ENCODE results near the gene SLC5A10. TPM values are rescaled to one million over a fixed set of nuclear protein-coding genes. Genes with fewer than 3 reads are reported as not detected.

Gene SLC5A10
- polyA plus RNA-seq, 1 experiment: 0.05 TPM

- POLR2A ChIA-PET: no interaction called here
- Histone ChIP-seq H3K36me3 (ENCODE audit: control insufficient read depth, insufficient read depth, low read length) (no peaks in the 10 kb centered on the region), H3K27me3 (ENCODE audit: control insufficient read depth, insufficient read depth, low read length) (no peaks in the 10 kb centered on the region), H3K4me3 (ENCODE audit: low read depth, low read length) (no peak overlapping the region)
- no peak for DNase-seq (ENCODE audit: low read depth)
- CTCF ChIA-PET: interaction anchor here (2.8 kb wide), 1 partner anchor 12 kb away, joined by 7 read pairs; no protein-coding TSS in a partner anchor
- no peak for TF ChIP-seq CTCF (IDR thresholded peaks at IDR 0.05; ENCODE audit: insufficient read depth, low read depth, low read length)
Measured at GRCh38 chr17:18957831-18958230, 5.9 kb downstream of the SLC5A10 start.

- TF ChIP-seq CTCF (IDR thresholded peaks at IDR 0.05; ENCODE audit: insufficient read depth, low read depth, low read length): no peak
- Histone ChIP-seq H3K27me3 (ENCODE audit: control insufficient read depth, insufficient read depth, low read length) (no peaks in the 10 kb centered on the region), H3K36me3 (ENCODE audit: control insufficient read depth, insufficient read depth, low read length) (no peaks in the 10 kb centered on the region), H3K4me3 (ENCODE audit: low read depth, low read length) (no peak overlapping the region)
- no peak for DNase-seq (ENCODE audit: low read depth)
- ChIA-PET POLR2A (no interaction called here), CTCF (interaction anchor here (2.8 kb wide), 1 partner anchor 11 kb away, joined by 7 read pairs; no protein-coding TSS in a partner anchor)
Measured at GRCh38 chr17:18958611-18959010, 6.6 kb downstream of the SLC5A10 start.

GRCh38 chr17:18959071-18959844 is 7.3 kb downstream of the SLC5A10 start:
- CTCF ChIA-PET: interaction anchor here (0.6 to 2.8 kb wide), 4 partner anchors 7 to 70 kb away, joined by 3 to 7 read pairs (median 4); partner anchors contain the start of gene SLC5A10
- DNase-seq (ENCODE audit: low read depth): no peak

DNA sequence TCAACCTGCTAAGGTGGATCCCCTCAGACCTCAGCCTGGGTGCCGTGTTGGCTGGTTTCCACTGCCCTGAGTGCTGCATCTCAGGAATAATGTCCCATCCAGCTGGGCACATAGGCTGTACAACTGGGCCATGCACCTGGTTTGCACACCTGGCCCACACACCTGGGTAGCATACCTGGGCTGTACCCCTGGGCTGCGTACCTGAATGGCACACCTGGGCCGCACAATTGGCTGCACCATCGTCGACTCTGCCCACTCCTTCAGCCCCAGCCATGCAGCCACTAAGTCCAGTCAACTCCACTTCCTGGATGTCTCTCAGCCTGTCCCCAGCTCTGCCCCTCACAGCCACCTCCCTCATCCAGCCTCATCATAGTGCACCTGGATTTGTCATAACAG is 7.9 kb downstream of the SLC5A10 start:
- no peak for DNase-seq (ENCODE audit: low read depth)
- POLR2A ChIA-PET: no interaction called here

More at GRCh38 chr17:18959071-18959844, 7.3 kb downstream of the SLC5A10 start:
- Histone ChIP-seq H3K4me3 (ENCODE audit: low read depth, low read length) (no peak overlapping the region), H3K36me3 (ENCODE audit: control insufficient read depth, insufficient read depth, low read length) (no peaks in the 10 kb centered on the region), H3K27me3 (ENCODE audit: control insufficient read depth, insufficient read depth, low read length) (no peaks in the 10 kb centered on the region)
- POLR2A ChIA-PET: no interaction called here
- TF ChIP-seq CTCF (IDR thresholded peaks at IDR 0.05; ENCODE audit: insufficient read depth, low read depth, low read length): no peak

More for the DNA sequence above, 7.9 kb downstream of the SLC5A10 start:
- CTCF ChIA-PET: interaction anchor here (0.6 to 2.8 kb wide), 8 partner anchors 8 to 101 kb away, joined by 3 to 13 read pairs (median 4); partner anchors contain the start of gene SLC5A10
- no peaks in the 10 kb centered on the region for H3K36me3 ChIP-seq (ENCODE audit: control insufficient read depth, insufficient read depth, low read length)
- TF ChIP-seq CTCF (IDR thresholded peaks at IDR 0.05; ENCODE audit: insufficient read depth, low read depth, low read length): no peak
- H3K4me3 ChIP-seq (ENCODE audit: low read depth, low read length): no peak overlapping the region
- H3K27me3 ChIP-seq (ENCODE audit: control insufficient read depth, insufficient read depth, low read length): no peaks in the 10 kb centered on the region

Data from BJ (cell line).